Stimulated activated CD8-positive, alpha-beta memory T cell treated with anti-CD3 and anti-CD28 coated beads, Interleukin-2, amount 100 ng/mL, for 48 hours (primary cell): ENCODE measurements around the gene MRPS14.

Experiments used
- DNase-seq, 2 donors: peaks; one replicate each; pipeline ENCODE4 v3.0.0-alpha.2; 2020; ENCODE audit warnings: low read depth in 2 of 2

MRPS14 gene

GRCh38 chr1:174984952-174985351, 38.3 kb downstream of the MRPS14 start:
- no peak for DNase-seq

GRCh38 chr1:174982971-174983689, 40.1 kb downstream of the MRPS14 start:
- DNase-seq, result no peak

DNA sequence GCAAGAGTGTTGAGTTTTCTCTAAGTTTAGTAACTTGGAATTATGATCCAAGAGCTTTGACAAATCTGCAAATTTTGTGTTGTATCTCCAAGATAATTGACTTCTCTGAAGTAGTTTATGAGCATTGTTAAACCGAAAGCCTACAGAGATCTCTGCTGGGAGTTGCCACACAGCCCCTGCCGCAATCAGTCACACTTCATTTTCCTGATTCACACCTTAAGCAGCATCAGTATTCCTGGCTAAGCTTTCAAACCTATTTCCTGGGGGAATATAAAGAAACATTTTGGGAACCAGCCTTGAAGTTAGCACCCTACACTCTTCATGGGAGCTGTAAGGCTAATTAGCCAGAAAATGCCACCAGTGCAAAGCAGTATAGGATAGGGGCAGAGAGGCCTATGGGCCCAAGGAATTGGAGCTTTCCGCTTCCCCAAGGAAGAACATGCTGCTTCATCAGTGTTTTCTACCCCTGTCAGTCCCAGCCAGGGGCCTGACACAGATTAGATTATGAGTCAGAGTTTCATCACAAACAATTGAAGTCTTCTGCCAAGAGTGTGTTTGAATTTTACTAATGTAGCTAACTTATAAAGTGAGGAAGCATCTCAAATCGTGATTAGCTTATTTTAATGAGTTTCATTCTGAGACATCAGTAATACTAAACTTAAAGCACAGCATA, 46.7 kb downstream of the MRPS14 start:
- no peak for DNase-seq

- no peak for DNase-seq
Observed at GRCh38 chr1:174975764-174976163, 47.5 kb downstream of the MRPS14 start.

- no peak for DNase-seq
Observed at GRCh38 chr1:174974711-174975119, 48.5 kb downstream of the MRPS14 start.

- DNase-seq, result no peak
Observed at GRCh38 chr1:174971902-174972301, 51.3 kb downstream of the MRPS14 start.

GRCh38 chr1:174971466-174971865, 51.8 kb downstream of the MRPS14 start:
- DNase-seq, result no peak

GRCh38 chr1:174969977-174970376, 53.2 kb downstream of the MRPS14 start:
- DNase-seq, result no peak

- DNase-seq, result no peak
Observed at GRCh38 chr1:174968750-174969244, 54.4 kb downstream of the MRPS14 start.

- DNase-seq, result no peak
Observed at GRCh38 chr1:174967845-174968705, 55.1 kb downstream of the MRPS14 start.

DNA sequence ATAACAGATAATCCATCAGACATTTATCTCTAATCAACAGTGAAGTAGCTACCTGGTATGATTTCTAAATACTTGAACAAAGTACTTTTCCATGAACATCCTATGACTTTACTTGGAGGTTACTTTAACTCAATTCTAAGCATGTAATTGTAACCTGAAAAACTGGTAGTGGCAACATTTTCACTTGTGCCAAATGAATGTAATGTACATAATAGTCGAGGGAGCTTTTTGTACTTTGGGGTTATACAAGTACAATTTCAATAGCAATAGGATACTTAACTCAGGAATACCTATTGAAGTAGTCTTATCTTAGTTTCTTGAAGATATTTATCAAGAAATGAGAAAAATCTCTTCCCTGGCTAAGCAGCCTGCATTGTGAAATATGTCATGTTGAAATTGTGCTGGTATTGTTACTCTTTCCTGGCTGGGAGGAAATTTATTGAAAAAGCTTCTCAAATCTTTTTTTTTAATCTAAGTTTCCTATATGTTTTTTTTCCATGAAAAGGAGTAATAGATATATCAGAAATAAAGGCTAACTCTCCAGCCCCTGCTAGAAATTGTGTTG, 57.1 kb downstream of the MRPS14 start:
- no peak for DNase-seq

DNA sequence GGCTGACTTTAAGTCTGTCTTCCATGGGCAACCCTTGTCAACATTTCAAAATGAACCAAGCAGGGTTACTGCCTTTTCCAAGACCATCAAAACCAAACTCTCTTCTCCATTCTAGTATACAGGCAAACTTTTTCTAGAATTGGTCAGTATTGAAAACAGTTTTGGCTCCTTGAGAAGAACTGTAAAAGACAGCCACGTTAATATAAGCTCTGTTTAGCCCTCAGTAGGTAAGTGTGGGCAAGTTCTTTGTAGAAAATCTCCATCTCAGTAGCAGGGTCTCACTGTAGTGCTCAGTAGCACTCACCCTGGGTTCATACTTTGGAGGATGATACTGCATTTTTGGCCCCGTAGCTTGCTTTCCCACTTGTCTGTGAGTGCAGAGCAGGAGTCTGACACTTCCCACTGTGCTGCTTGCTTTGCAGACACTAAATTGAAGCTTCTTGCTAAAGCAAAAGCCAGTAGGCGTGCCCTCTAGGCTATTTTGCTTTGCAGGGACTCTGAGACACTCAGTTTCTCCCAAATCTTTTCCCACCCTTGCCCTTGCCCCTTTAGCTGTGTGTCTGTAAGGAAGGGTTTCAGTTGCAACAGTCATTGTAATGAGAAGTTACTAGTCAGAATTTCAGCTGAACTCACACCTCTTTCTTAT, 57.7 kb downstream of the MRPS14 start:
- no peak for DNase-seq

- DNase-seq, result no peak
Observed at GRCh38 chr1:174964972-174965361, 58.3 kb downstream of the MRPS14 start.

- DNase-seq, result no peak
Observed at GRCh38 chr1:174964261-174964971, 58.8 kb downstream of the MRPS14 start.

GRCh38 chr1:174963529-174964125, 59.6 kb downstream of the MRPS14 start:
- no peak for DNase-seq
